Activated B cell treated with CpG ODN at 0.5 μM for 24 hours (primary cell): ENCODE results near the gene ADAMTS12. TPM values are rescaled to one million over a fixed set of nuclear protein-coding genes. Genes with fewer than 3 reads are reported as not detected.

ENCODE experiments used
- ATAC-seq: fragments of 200-7000 bp; cut with Tn5 transposase; one replicate; pipeline ENCODE4 v1.10.0; 2021; ENCODE audit warnings: low read depth, mild to moderate bottlenecking, moderate library complexity
- CTCF ChIA-PET: fragments of 350-600 bp; sonication (Branson Sonifier 250); formaldehyde crosslinking; loops from one replicate; lab custom pipeline; 2021; ENCODE audit warnings: antibody characterized with exemption; lab: Charles Lee
- POLR2A ChIA-PET: fragments of 350-600 bp; sonication (Branson Sonifier 250); formaldehyde crosslinking; loops from one replicate; lab custom pipeline; 2021; ENCODE audit warnings: antibody characterized with exemption; lab: Charles Lee
- DNase-seq: peaks from one replicate; pipeline ENCODE4 v3.0.0; 2022
- H3K27ac Mint-ChIP-seq: one replicate; pipeline ENCODE4 v1.8.0; 2020; ENCODE audit warnings: mixed read lengths
- H3K27me3 Mint-ChIP-seq: one replicate; pipeline ENCODE4 v1.8.0; 2021; ENCODE audit warnings: mixed read lengths
- H3K36me3 Mint-ChIP-seq: one replicate; pipeline ENCODE4 v1.8.0; 2021; ENCODE audit warnings: low read depth, mixed read lengths
- H3K4me1 Mint-ChIP-seq: one replicate; pipeline ENCODE4 v1.8.0; 2021; ENCODE audit warnings: mixed read lengths
- H3K4me3 Mint-ChIP-seq: one replicate; pipeline ENCODE4 v1.8.0; 2020; ENCODE audit warnings: mild to moderate bottlenecking, mixed read lengths
- H3K9me3 Mint-ChIP-seq: one replicate; pipeline ENCODE4 v1.8.0; 2020; ENCODE audit warnings: mixed read lengths
- intact Hi-C: fragments of 100-400 bp; cut with micrococcal nuclease; formaldehyde crosslinking; loops from one replicate; pipeline ENCODE4 v1.15.1; 2024
- total RNA-seq: library from RNA; stranded (reverse); gene quantifications from 2 replicates; pipeline ENCODE4 v1.2.3, GENCODE V29; 2022
- TF ChIP-seq, protein P1 (sequence below): fragments of 200-600 bp; IDR thresholded peaks from one replicate; pipeline ENCODE4 v1.8.0; 2022; ENCODE audit warnings: antibody characterized with exemption, mild to moderate bottlenecking

The ADAMTS12 gene
- total RNA-seq, 1 donor from 2014 or later, result not detected

DNA sequence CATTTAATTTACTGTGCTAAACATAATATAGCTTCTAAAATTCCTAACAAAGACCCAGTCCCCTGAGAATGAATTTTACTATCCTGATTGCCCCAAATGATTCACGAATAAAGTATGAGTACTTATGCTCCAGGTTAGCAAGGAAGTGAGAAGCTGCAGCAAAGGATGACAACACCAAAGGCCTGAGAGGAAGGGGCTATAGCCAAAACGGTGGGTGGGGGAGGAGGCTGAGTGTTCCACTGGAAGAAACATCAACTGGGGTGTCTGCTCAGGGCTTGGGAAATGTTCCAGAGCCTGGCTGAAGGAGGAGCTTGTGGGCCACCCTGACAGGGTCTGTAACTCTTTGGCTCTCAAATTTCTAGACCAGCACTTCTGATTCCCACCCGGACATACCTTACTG is 157.3 kb downstream of the ADAMTS12 start:
- CTCF ChIA-PET, result no interaction called here
- intact Hi-C loops, result no loop called here
- no peak for ATAC-seq
- DNase-seq, result no peak
- Mint-ChIP-seq H3K27ac (no peak overlapping the region), H3K36me3 (no peaks in the 10 kb centered on the region), H3K27me3 (peaks cover 4% of the 10 kb centered on the region), H3K4me3 (no peak overlapping the region), H3K4me1 (no peaks in the 10 kb centered on the region), H3K9me3 (no peaks in the 10 kb centered on the region)
- POLR2A ChIA-PET, result no interaction called here
- TF ChIP-seq, protein P1, sequence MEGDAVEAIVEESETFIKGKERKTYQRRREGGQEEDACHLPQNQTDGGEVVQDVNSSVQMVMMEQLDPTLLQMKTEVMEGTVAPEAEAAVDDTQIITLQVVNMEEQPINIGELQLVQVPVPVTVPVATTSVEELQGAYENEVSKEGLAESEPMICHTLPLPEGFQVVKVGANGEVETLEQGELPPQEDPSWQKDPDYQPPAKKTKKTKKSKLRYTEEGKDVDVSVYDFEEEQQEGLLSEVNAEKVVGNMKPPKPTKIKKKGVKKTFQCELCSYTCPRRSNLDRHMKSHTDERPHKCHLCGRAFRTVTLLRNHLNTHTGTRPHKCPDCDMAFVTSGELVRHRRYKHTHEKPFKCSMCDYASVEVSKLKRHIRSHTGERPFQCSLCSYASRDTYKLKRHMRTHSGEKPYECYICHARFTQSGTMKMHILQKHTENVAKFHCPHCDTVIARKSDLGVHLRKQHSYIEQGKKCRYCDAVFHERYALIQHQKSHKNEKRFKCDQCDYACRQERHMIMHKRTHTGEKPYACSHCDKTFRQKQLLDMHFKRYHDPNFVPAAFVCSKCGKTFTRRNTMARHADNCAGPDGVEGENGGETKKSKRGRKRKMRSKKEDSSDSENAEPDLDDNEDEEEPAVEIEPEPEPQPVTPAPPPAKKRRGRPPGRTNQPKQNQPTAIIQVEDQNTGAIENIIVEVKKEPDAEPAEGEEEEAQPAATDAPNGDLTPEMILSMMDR, result no peak

DNA sequence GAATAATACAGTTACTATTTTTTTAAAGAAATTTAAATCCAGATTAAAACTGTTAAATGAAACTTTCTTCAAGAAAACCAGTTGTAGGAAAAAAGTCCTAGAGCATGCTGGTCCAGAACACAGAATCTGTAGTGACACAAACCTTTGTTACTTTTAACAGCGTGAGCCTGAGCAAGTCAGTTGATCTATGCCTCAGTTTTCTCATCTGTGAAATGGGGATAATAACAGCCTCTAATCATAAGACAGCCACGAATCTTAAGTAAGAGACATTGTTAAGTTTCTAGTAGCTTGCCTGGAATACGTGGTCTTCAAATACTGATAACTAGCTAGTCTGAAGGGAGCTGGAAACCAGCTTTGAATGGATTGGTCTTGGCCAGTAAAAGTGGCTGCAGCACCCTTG is 158.6 kb downstream of the ADAMTS12 start:
- intact Hi-C loops, result no loop called here
- Mint-ChIP-seq H3K4me1 (no peaks in the 10 kb centered on the region), H3K36me3 (no peaks in the 10 kb centered on the region), H3K27ac (no peak overlapping the region), H3K9me3 (no peaks in the 10 kb centered on the region), H3K27me3 (peaks cover 4% of the 10 kb centered on the region), H3K4me3 (no peak overlapping the region)
- DNase-seq (no peak), ATAC-seq (no peak)
- ChIA-PET CTCF (no interaction called here), POLR2A (no interaction called here)
- TF ChIP-seq, protein P1, result no peak

GRCh38 chr5:33726422-33727165 is 165.2 kb downstream of the ADAMTS12 start:
- Mint-ChIP-seq H3K36me3 (no peaks in the 10 kb centered on the region), H3K27ac (no peak overlapping the region), H3K9me3 (no peaks in the 10 kb centered on the region), H3K4me1 (no peaks in the 10 kb centered on the region), H3K4me3 (no peak overlapping the region), H3K27me3 (no peaks in the 10 kb centered on the region)
- CTCF ChIA-PET, result no interaction called here
- POLR2A ChIA-PET, result interaction anchor here (0.6 kb wide), 1 partner anchor 194 kb away, joined by 6 read pairs; no protein-coding TSS in a partner anchor
- DNase-seq, result no peak
- no peak for ATAC-seq
- intact Hi-C loops, result no loop called here
- TF ChIP-seq, protein P1, result no peak

DNA sequence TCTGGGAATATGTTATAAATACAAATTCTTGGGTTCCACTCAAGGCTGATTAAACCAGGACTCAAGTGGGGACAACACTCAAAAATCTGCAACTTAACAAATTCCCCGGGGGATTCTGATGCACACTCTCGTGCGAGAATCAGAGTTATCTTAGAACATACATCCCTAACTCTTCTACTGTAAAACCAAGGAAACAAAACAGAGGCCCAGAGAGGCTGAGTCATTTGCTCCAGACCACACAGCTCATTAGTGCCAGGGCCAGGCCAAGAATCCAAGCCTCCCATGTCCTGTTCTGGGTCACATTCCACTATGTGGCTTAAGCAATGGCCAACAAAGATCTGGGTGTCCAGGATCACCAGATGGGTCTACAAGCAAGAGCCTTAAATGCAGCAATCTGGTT is 166.0 kb downstream of the ADAMTS12 start:
- TF ChIP-seq, protein P1, result no peak
- Mint-ChIP-seq H3K27me3 (no peaks in the 10 kb centered on the region), H3K36me3 (no peaks in the 10 kb centered on the region), H3K9me3 (no peaks in the 10 kb centered on the region), H3K4me3 (no peak overlapping the region), H3K4me1 (no peaks in the 10 kb centered on the region), H3K27ac (no peak overlapping the region)
- ChIA-PET CTCF (no interaction called here), POLR2A (no interaction called here)
- DNase-seq (no peak), ATAC-seq (no peak)
- intact Hi-C loops, result no loop called here

DNA sequence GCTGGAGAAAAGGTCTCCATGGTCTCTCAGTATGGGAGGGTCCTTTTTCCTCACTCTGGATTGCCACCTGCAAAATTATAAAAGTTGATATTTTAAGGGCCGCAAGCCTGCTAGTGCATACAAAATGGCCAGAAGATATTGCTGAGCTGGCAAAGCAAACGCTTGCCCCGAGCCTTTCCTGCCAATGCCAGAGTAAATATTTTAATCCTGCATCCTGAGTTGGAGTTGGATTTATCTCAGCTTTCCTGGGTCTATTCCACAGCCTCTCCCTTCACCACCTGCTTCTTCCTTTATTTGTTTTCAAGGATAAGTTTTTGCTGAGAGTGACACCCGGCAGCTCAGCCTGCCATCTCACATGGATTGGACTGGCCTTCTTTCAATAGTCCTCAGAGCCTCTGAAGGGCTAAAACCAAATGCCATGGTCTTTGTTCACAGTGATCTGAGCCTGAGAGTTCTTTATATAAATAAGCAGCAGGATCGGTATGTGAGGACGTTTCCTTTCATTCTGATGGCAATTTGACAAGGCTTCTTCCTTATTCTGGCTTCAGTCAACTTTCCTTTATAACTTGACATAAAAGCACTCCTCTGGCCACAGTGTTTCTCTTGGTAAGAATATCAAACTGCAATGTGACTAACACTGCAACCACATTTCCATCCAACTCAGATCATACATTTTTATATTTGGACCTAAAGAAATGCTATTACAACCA is 170.1 kb downstream of the ADAMTS12 start:
- Mint-ChIP-seq H3K27ac (no peak overlapping the region), H3K9me3 (no peaks in the 10 kb centered on the region), H3K4me1 (no peaks in the 10 kb centered on the region), H3K27me3 (no peaks in the 10 kb centered on the region), H3K4me3 (no peak overlapping the region), H3K36me3 (no peaks in the 10 kb centered on the region)
- ChIA-PET CTCF (no interaction called here), POLR2A (no interaction called here)
- ATAC-seq (no peak), DNase-seq (no peak)
- intact Hi-C loops, result no loop called here
- TF ChIP-seq, protein P1, result no peak
